ENCODE data around the gene GPRC5C.
"Not testable (repeated sequence)": the region's sequence is repeated elsewhere in the genome, so short reads cannot be mapped to it uniquely, and the experiment has no call there.

DNA sequence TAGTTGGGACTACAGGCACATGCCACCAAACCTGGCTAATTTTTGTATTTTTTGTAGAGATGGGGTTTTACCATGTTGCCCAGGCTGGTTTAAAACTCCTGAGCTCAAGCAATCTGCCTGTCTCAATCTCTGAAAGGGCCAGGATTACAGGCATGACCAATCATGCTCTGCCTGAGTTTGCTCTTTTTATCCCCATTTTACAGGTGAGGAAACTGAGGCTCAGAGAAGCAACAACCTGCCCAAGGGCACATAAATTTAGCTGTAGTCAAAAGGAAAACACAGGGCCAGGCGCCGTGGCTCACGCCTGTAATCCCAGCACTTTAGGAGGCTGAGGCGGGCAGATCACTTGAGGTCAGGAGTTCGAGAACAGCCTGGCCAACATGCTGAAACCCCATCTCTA, 26.6 kb upstream of the GPRC5C start:
- TF ChIP-seq, protein P1, sequence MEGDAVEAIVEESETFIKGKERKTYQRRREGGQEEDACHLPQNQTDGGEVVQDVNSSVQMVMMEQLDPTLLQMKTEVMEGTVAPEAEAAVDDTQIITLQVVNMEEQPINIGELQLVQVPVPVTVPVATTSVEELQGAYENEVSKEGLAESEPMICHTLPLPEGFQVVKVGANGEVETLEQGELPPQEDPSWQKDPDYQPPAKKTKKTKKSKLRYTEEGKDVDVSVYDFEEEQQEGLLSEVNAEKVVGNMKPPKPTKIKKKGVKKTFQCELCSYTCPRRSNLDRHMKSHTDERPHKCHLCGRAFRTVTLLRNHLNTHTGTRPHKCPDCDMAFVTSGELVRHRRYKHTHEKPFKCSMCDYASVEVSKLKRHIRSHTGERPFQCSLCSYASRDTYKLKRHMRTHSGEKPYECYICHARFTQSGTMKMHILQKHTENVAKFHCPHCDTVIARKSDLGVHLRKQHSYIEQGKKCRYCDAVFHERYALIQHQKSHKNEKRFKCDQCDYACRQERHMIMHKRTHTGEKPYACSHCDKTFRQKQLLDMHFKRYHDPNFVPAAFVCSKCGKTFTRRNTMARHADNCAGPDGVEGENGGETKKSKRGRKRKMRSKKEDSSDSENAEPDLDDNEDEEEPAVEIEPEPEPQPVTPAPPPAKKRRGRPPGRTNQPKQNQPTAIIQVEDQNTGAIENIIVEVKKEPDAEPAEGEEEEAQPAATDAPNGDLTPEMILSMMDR (IDR thresholded peaks at IDR 0.05) = not testable (repeated sequence)
- not testable (repeated sequence) for TF ChIP-seq POLR2AphosphoS5 (IDR thresholded peaks at IDR 0.05)
